PFSK-1 (cell line): Measurements from ENCODE around the gene STPG4.

Experiments
- POLR2AphosphoS5 ChIP-seq: IDR thresholded peaks from 2 replicates; pipeline ENCODE4 v1.6.1; 2012; ENCODE audit warnings: low read depth, mild to moderate bottlenecking, control low read depth, low read length, moderate library complexity
- SIN3A ChIP-seq: IDR thresholded peaks from 2 replicates; pipeline ENCODE4 v1.6.1; 2012; ENCODE audit warnings: mild to moderate bottlenecking, low read length, moderate library complexity, borderline replicate concordance; ENCODE audit not compliant: insufficient read depth
- TAF1 ChIP-seq: IDR thresholded peaks from 2 replicates; pipeline ENCODE4 v1.6.1; 2012; ENCODE audit warnings: low read length, control low read depth, borderline replicate concordance; ENCODE audit not compliant: insufficient read depth
- TF ChIP-seq, protein P1 (sequence below), 2 experiments: IDR thresholded peaks; 2 replicates each; pipeline versions ENCODE4 v1.6.1 to v1.8.0; 2011 to 2012; ENCODE audit warnings: low read depth in 2 of 2, low read length in 2 of 2, control low read depth in 1 of 2, inconsistent platforms in 1 of 2, mild to moderate bottlenecking in 1 of 2, moderate library complexity in 1 of 2; ENCODE audit not compliant: insufficient read depth in 1 of 2

DNA sequence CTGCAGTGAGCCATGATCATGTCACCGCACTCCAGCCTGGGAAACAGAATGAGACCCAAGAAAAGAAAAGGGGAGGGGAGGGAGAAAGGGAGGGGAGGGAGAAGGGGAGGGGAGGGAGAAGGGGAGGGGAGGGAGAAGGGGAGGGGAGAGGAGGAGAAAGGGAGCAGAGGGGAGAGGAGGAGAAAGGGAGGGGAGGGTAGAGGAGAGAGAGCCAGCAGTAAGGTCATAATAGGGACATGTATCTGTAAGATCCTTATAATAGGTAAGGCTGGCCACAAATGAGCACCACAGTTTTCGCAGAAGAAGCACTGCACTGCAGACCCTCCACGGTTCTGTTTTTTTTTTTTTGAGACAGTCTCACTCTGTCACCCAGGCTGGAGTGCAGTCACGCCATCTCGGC lies 62.6 kb downstream of the STPG4 start:
- TF ChIP-seq POLR2AphosphoS5 (no peak), TAF1 (no peak), SIN3A (no peak)
- TF ChIP-seq, protein P1, sequence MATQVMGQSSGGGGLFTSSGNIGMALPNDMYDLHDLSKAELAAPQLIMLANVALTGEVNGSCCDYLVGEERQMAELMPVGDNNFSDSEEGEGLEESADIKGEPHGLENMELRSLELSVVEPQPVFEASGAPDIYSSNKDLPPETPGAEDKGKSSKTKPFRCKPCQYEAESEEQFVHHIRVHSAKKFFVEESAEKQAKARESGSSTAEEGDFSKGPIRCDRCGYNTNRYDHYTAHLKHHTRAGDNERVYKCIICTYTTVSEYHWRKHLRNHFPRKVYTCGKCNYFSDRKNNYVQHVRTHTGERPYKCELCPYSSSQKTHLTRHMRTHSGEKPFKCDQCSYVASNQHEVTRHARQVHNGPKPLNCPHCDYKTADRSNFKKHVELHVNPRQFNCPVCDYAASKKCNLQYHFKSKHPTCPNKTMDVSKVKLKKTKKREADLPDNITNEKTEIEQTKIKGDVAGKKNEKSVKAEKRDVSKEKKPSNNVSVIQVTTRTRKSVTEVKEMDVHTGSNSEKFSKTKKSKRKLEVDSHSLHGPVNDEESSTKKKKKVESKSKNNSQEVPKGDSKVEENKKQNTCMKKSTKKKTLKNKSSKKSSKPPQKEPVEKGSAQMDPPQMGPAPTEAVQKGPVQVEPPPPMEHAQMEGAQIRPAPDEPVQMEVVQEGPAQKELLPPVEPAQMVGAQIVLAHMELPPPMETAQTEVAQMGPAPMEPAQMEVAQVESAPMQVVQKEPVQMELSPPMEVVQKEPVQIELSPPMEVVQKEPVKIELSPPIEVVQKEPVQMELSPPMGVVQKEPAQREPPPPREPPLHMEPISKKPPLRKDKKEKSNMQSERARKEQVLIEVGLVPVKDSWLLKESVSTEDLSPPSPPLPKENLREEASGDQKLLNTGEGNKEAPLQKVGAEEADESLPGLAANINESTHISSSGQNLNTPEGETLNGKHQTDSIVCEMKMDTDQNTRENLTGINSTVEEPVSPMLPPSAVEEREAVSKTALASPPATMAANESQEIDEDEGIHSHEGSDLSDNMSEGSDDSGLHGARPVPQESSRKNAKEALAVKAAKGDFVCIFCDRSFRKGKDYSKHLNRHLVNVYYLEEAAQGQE (IDR thresholded peaks at IDR 0.05; ENCODE audit: insufficient read depth in 1 of 2, low read depth in 2 of 2, low read length in 2 of 2): no peak
